ENCODE data around the gene ZFAND6.
"Not testable (repeated sequence)": the region's sequence is repeated elsewhere in the genome, so short reads cannot be mapped to it uniquely, and the experiment has no call there.

ZFAND6 gene

DNA sequence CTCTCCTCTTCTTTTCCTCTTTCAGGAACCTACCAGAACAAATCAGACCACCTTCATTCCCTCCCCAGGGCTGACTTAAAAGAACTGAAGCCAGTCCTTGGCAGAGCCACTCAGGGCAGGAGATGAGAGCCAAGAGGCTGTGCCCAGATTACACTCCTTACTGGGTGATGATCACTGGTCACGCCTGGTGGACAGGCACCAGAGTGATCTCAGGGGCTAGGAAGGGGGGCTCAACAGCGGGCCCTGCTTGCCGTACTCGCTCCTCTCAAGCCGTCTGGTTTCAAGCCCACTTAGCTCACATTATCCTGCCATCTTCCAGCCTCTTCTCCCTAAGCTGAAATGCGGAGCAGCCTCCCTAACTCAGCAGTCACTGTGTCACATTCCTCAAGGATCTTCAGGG lies 91.7 kb downstream of the ZFAND6 start:
- no peak for DNase-seq (ENCODE audit: low read depth)

GRCh38 chr15:80151576-80151975 lies 92.1 kb downstream of the ZFAND6 start:
- DNase-seq (ENCODE audit: low read depth): no peak

DNA sequence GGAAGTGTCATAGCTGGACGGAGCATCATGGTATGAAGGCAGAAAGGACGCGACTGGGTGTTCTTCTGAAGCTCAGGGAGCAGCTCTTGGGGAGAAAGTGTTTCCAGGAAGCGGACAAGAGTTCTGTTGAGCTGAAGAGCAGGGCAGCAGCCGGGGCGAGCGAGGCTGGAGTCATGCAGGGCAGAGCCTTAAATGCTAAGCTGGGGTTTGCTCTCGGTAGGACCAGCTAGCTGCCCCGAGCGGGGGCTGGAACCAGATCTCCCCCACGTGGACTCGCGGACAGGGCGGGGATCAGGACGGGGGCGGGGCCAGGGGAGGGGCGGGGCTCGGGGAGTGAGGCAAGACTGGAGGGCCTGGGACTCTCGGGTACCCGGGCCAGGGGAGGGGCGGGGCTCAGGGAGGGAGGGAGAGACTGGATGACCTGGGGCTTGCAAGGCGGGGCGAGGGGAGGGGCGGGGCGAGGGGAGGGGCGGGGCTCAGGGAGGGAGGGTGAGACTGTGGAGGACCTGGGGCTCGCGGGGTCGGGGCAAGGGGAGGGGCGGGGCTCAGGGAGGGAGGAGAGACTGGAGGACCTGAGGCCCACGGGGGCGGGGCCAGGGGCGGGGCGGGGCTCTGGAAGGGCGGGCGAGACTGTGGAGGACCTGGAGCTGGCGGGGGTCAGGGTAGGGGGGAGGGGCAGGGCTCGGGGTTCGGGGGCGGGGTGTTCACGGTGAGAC lies 92.9 kb downstream of the ZFAND6 start:
- peak; percentile 51 for DNase-seq (ENCODE audit: low read depth)

DNA sequence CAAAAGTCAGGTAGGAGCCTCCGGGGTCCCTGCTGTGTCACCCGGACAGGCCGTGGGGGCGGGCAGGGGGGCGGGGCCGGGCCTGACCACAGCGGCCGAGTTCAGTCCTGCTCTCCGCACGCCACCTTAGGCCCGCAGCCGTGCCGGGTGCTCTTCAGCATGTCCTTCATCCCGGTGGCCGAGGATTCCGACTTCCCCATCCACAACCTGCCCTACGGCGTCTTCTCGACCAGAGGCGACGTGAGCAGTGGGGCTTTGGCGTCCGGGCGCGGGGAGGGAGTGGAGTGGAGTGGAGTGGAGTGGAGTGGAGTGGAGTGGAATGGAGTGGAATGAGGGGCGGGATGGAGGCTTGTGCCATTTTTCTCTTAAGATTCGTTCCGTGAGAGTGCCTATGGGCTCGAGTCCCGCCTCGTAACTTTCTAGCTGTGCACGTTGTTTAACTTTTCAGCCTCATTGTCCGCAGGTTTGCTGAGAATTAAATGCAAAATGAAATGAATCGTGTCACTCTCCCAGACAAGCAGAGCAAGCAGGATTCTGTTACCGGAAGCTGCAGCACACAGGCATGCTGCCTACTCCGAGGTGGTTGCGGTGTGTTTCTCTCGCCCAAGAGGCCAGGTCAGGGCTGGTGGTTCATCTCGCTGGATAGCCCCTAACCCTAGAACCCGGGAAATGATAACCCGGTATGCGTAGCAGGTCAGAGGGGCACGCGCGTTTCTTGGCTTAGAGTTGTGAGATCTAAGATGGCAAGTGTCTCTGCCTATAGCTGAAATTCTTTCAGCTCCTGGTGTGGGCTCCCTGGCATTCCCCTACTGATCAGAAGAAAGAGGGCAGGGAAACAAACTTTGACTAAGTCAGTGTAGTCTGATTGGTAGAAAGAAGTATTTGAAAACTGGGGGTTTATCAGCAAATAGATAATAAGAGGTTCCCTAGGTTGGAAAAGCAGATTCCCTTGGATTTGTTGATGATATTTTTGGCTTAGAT lies 93.7 kb downstream of the ZFAND6 start, which contains the start of gene FAH:
Gene FAH, plus strand, starts transcription at position 104 of the 981 bp plus-strand sequence. Its CDS starts 56 bp downstream, at position 160.
- DNase-seq (ENCODE audit: low read depth): peak; percentile 19

- DNase-seq (ENCODE audit: low read depth): no peak
Measured at GRCh38 chr15:80153900-80154299, 94.4 kb downstream of the ZFAND6 start.

DNA sequence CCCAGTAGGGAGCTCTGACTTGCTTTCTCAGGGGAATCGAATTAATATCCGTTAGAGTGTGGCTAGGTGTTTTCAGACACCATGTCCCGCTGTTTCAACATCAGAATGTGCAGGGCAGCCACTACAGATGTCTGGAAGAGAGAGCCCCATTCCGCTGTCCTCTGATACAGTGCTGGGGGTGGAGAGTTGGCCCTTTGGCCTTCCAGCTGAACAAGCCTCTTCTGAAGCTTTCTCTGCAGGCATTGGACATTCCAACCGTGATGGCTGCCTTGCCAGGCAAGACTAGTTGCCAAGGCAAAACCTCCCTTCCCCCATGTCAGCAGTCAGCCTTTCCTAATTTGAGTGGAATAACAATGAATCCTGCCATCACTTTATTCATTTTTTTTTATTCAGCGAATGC lies 94.9 kb downstream of the ZFAND6 start:
- no peak for DNase-seq (ENCODE audit: low read depth)

GRCh38 chr15:80155001-80155377 lies 95.5 kb downstream of the ZFAND6 start:
- no peak for DNase-seq (ENCODE audit: low read depth)

DNA sequence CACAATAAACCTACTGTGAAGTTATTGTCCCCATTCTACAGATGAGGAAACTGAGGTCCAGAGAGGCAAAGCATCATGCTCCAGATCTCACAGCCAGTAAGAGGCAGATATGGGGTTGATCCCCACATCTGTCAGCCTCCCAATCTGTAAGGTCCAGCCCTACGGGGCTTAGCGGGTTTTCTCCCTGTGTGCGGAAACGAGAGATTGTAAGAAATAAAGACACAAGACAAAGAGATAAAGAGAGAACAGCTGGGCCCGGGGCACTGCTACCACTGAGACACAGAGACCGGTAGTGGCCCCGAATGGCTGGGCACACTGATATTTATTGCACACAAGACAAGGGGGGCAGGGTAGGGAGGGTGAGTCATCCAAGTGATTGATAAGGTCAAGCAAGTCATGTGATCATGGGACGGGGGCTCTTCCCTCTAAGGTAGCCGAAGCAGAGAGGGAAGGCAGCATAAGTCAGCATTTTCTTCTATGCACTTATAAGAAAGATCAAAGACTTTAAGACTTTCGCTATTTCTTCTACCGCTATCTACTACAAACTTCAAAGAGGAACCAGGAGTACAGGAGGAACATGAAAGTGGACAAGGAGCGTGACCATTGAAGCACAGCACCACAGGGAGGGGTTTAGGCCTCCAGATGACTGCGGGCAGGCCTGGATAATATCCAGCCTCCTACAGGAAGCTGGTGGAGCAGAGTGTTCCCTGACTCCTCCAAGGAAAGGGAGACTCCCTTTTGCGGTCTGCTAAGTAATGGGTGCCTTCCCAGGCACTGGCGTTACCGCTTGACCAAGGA lies 96.1 kb downstream of the ZFAND6 start:
- DNase-seq (ENCODE audit: low read depth): not testable (repeated sequence)

DNA sequence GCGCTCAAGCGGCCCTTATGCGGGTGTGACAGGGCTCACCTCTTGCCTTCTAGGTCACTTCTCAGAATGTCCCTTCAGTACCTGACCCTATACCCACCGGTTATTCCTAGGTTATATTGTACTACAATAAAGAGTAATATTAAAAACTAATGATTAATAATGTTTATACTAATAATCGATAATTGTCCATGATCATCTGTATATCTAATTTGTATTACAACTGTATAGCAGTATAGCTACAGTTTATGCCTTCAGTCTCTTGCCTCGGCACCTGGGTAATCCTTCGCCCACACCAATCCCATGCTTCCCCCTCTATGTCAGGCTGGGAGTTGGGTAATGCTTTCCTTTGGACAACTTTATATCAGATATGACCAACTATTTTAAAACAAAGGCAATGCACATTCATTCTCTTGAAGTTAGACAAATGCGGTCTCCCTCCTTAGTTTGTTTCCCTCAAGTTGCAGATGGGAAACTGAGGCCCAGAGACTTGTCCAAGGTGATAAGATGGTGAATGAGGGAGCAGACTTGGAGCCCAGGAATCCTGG lies 96.8 kb downstream of the ZFAND6 start:
- DNase-seq (ENCODE audit: low read depth): no peak

- DNase-seq (ENCODE audit: low read depth): no peak
Measured at GRCh38 chr15:80157215-80157614, 97.7 kb downstream of the ZFAND6 start.

GRCh38 chr15:80159301-80159700 lies 99.8 kb downstream of the ZFAND6 start:
- DNase-seq (ENCODE audit: low read depth): no peak

- no peak for DNase-seq (ENCODE audit: low read depth)
Measured at GRCh38 chr15:80159811-80160569, 100.5 kb downstream of the ZFAND6 start.

DNA sequence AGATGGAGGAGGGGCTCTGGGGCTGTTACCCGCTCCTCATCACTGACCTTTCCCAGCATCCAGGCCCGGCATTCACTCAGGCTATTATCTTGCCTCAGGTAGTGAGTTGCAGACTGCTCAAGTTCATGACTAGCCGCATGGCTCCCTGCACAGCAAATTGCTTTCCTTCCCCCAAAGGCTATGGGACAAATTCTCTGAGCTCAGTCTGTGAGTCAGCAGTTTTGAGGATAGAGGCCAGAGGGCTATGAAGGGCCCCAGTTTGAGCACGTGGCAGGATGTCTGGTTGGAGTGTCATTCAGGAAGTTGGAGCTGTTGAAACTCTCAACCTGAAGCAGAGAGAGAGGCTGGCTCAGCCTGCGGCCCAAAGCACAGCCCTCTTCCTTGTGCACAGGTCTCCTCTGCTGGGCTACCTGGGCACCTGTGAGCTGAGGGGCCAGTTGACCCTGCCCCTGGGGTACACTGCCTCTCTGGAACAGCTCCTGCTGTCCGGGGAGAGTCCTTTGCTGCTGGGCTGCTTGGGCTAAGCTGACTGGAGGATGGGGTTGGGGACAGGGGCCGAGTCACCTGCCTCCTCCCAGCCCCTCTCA lies 101.2 kb downstream of the ZFAND6 start:
- DNase-seq (ENCODE audit: low read depth): peak; percentile 86

DNA sequence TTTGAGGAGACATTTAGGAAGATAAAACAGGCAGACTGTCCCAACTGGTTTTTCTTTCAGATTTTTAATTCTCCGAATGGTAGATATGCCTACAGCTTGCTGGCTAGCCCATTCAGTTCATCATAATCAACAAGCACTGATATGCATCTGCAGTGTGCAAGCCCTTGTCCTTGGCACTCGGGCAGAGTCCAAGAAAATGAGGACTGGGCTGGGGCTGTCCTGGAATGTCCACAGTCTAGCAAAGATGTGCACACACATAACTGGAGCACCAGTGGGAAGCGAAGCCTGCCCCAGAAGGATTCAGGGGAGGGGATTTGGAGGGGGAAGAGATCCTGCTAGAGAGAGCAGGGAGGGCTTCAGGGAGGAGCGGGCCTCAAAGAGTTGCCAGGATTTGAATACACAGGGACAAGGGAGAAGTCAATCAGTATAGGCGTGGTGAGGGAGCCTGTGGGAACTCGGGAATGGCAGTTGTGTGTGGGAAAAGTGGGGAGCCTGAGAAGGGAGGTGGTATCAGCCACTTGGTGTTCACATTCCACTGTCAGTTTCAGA lies 102.1 kb downstream of the ZFAND6 start:
- no peak for DNase-seq (ENCODE audit: low read depth)

DNA sequence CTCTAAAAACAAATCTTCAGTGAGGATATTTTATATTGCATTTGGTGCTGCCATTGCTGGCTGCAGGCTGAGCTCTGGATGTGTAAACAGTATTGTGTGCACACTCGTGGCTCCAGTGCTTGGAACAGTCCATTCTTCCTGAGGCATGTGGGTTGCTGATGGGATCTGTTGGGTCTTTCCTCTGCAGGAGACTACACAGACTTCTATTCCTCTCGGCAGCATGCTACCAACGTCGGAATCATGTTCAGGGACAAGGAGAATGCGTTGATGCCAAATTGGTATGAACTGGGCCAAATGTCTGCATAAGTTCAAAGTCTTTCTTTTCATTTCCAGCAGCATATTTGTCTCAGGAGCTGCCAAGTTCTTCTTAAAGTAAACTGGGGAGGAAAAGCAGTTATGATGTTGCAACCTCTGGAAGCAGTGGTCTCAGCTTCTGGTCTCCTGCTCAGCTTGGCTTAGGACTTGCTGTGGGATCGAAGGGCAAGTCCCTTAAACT lies 102.6 kb downstream of the ZFAND6 start:
- DNase-seq (ENCODE audit: low read depth): no peak

DNA sequence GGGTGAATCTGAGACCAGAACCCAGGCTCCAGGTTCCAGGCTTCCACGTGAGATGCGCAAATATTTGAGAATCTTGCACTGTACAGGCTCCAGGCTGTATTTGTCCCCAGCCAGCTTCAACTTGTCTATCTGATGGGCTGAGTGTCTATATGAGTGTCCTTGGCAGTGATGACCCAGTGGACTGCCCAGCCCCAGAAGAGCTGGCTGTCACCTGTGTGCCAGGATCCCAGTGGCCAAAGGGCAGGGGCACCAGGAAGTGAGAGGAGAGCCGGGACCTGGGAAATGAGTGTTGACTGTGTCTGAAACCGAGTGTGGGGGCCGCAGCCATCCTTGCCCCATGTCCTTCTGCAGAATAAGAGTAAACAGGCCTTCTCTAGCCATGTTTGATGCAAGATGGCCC lies 103.7 kb downstream of the ZFAND6 start:
- no peak for DNase-seq (ENCODE audit: low read depth)

- no peak for DNase-seq (ENCODE audit: low read depth)
Measured at GRCh38 chr15:80163897-80164296, 104.4 kb downstream of the ZFAND6 start.

DNA sequence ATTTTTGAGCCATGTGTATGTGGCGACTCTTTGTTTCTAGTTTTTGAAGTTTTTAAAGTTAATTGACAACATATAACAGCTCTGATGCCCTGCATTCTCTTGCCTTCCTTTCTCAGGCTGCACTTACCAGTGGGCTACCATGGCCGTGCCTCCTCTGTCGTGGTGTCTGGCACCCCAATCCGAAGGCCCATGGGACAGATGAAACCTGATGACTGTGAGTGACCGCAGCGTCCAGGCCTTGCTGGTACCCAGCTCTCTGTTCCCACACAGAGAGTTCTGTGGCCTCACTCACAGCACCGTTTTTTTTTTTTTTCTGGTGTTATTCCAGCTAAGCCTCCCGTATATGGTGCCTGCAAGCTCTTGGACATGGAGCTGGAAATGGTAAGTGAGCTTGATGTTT lies 108.5 kb downstream of the ZFAND6 start:
- DNase-seq (ENCODE audit: low read depth): no peak

- DNase-seq (ENCODE audit: low read depth): no peak
Measured at GRCh38 chr15:80168421-80168820, 108.9 kb downstream of the ZFAND6 start.

DNA sequence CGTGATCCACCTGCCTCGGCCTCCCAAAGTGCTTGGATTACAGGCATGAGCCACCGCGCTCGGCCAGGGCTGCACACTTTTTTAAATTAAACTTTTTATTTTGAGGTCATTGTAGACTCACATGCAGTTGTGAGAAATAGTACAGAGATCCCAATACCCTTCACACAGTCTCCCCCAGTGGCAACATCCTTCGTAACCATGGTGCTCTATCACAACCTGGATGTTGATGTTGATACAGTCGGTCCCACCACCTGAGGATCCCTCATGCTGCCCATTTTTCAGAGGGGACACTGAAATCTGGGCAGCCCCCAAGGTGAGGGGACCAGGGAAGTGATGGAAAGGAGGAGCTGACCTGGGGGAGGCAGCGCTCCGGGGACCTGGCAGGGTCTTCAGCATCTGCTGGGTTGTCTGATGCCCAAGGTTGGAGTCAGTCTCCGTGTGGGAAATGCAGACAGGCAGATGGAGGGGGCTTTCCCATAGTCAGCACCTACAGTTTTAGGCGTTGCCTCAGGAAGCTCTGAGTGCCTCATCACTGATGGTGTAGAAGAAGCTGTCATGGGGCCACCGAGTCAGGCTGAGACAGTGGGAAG lies 110.4 kb downstream of the ZFAND6 start:
- DNase-seq (ENCODE audit: low read depth): no peak
